Measurements from ENCODE around the gene TPH2. TPM values are rescaled to one million over a fixed set of nuclear protein-coding genes. Genes with fewer than 3 reads are reported as not detected.

The TPH2 gene
- total and polyA plus RNA-seq, 4 donors: not detected

- H3K36me3 ChIP-seq (ENCODE audit: control insufficient read depth in 4 of 4, insufficient read depth in 3 of 4, low read depth in 1 of 4, low read length in 3 of 4): no peaks in the 10 kb centered on the region
- no peaks in the 10 kb centered on the region for H3K9me3 ChIP-seq (ENCODE audit: control insufficient read depth in 4 of 4, low read length in 3 of 4)
- no peak overlapping the region for H3K9ac ChIP-seq (ENCODE audit: low read depth in 1 of 2, low read length in 2 of 2)
- H3K4me3 ChIP-seq (ENCODE audit: low read depth in 1 of 3, low read length in 3 of 3): no peak overlapping the region
- H3K27me3 ChIP-seq (ENCODE audit: control insufficient read depth in 4 of 4, insufficient read depth in 4 of 4, low read length in 3 of 4): no peaks in the 10 kb centered on the region
- WGBS: 65% methylated on average over 4 of the region's 4 CpGs
- no peak for DNase-seq (ENCODE audit: low spot score)
- no peak overlapping the region for H3K27ac ChIP-seq (ENCODE audit: low read depth in 1 of 2, low read length in 2 of 2)
- TF ChIP-seq RAD21 (IDR thresholded peaks at IDR 0.05) (no peak), RXRA (IDR thresholded peaks at IDR 0.05) (no peak), NR2F2 (IDR thresholded peaks at IDR 0.05) (no peak), FOXA2 (IDR thresholded peaks at IDR 0.05) (no peak), GABPA (IDR thresholded peaks at IDR 0.05 in 1 of 2, conservative IDR thresholded peaks at IDR 0.05 in 1 of 2) (no peak), JUND (IDR thresholded peaks at IDR 0.05) (no peak), HNF4G (IDR thresholded peaks at IDR 0.05) (no peak), HNF4A (conservative IDR thresholded peaks at IDR 0.05) (no peak), TAF1 (conservative IDR thresholded peaks at IDR 0.05) (no peak)
- TF ChIP-seq, protein P1, sequence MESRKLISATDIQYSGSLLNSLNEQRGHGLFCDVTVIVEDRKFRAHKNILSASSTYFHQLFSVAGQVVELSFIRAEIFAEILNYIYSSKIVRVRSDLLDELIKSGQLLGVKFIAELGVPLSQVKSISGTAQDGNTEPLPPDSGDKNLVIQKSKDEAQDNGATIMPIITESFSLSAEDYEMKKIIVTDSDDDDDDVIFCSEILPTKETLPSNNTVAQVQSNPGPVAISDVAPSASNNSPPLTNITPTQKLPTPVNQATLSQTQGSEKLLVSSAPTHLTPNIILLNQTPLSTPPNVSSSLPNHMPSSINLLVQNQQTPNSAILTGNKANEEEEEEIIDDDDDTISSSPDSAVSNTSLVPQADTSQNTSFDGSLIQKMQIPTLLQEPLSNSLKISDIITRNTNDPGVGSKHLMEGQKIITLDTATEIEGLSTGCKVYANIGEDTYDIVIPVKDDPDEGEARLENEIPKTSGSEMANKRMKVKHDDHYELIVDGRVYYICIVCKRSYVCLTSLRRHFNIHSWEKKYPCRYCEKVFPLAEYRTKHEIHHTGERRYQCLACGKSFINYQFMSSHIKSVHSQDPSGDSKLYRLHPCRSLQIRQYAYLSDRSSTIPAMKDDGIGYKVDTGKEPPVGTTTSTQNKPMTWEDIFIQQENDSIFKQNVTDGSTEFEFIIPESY (IDR thresholded peaks at IDR 0.05): no peak
- TF ChIP-seq, protein P2, sequence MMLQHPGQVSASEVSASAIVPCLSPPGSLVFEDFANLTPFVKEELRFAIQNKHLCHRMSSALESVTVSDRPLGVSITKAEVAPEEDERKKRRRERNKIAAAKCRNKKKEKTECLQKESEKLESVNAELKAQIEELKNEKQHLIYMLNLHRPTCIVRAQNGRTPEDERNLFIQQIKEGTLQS (IDR thresholded peaks at IDR 0.05): no peak
- TF ChIP-seq, protein P3, sequence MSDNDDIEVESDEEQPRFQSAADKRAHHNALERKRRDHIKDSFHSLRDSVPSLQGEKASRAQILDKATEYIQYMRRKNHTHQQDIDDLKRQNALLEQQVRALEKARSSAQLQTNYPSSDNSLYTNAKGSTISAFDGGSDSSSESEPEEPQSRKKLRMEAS (IDR thresholded peaks at IDR 0.05): no peak
- no peaks in the 10 kb centered on the region for H3K4me1 ChIP-seq (ENCODE audit: control insufficient read depth in 4 of 4, insufficient read depth in 4 of 4, low read length in 3 of 4)
Observed at GRCh38 chr12:72010356-72010755, 71.7 kb downstream of the TPH2 start.

- WGBS: 16% methylated on average over 1 of the region's 1 CpG
- no peak for TF ChIP-seq SP1 (IDR thresholded peaks at IDR 0.05)
- TF ChIP-seq HNF4G (IDR thresholded peaks at IDR 0.05): no peak
- TF ChIP-seq, protein P4, sequence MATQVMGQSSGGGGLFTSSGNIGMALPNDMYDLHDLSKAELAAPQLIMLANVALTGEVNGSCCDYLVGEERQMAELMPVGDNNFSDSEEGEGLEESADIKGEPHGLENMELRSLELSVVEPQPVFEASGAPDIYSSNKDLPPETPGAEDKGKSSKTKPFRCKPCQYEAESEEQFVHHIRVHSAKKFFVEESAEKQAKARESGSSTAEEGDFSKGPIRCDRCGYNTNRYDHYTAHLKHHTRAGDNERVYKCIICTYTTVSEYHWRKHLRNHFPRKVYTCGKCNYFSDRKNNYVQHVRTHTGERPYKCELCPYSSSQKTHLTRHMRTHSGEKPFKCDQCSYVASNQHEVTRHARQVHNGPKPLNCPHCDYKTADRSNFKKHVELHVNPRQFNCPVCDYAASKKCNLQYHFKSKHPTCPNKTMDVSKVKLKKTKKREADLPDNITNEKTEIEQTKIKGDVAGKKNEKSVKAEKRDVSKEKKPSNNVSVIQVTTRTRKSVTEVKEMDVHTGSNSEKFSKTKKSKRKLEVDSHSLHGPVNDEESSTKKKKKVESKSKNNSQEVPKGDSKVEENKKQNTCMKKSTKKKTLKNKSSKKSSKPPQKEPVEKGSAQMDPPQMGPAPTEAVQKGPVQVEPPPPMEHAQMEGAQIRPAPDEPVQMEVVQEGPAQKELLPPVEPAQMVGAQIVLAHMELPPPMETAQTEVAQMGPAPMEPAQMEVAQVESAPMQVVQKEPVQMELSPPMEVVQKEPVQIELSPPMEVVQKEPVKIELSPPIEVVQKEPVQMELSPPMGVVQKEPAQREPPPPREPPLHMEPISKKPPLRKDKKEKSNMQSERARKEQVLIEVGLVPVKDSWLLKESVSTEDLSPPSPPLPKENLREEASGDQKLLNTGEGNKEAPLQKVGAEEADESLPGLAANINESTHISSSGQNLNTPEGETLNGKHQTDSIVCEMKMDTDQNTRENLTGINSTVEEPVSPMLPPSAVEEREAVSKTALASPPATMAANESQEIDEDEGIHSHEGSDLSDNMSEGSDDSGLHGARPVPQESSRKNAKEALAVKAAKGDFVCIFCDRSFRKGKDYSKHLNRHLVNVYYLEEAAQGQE (IDR thresholded peaks at IDR 0.05): no peak
- no peak for TF ChIP-seq FOXA2 (IDR thresholded peaks at IDR 0.05)
- TF ChIP-seq, protein P1 (IDR thresholded peaks at IDR 0.05): no peak
- TF ChIP-seq RAD21 (IDR thresholded peaks at IDR 0.05): no peak
- TF ChIP-seq JUND (IDR thresholded peaks at IDR 0.05): no peak
- TF ChIP-seq TAF1 (conservative IDR thresholded peaks at IDR 0.05): no peak
- TF ChIP-seq RXRA (IDR thresholded peaks at IDR 0.05): no peak
- TF ChIP-seq GABPA (IDR thresholded peaks at IDR 0.05 in 1 of 2, conservative IDR thresholded peaks at IDR 0.05 in 1 of 2): no peak
- no peak for TF ChIP-seq YY1 (IDR thresholded peaks at IDR 0.05)
- TF ChIP-seq EGR1 (IDR thresholded peaks at IDR 0.05; ENCODE audit: low read depth in 2 of 2): no peak
- no peak for TF ChIP-seq FOXA1 (IDR thresholded peaks at IDR 0.05)
- TF ChIP-seq, protein P2 (IDR thresholded peaks at IDR 0.05): no peak
- TF ChIP-seq NR2F2 (IDR thresholded peaks at IDR 0.05): no peak
- TF ChIP-seq, protein P3 (IDR thresholded peaks at IDR 0.05): no peak
- no peak for TF ChIP-seq HNF4A (conservative IDR thresholded peaks at IDR 0.05)
- TF ChIP-seq, protein P5, sequence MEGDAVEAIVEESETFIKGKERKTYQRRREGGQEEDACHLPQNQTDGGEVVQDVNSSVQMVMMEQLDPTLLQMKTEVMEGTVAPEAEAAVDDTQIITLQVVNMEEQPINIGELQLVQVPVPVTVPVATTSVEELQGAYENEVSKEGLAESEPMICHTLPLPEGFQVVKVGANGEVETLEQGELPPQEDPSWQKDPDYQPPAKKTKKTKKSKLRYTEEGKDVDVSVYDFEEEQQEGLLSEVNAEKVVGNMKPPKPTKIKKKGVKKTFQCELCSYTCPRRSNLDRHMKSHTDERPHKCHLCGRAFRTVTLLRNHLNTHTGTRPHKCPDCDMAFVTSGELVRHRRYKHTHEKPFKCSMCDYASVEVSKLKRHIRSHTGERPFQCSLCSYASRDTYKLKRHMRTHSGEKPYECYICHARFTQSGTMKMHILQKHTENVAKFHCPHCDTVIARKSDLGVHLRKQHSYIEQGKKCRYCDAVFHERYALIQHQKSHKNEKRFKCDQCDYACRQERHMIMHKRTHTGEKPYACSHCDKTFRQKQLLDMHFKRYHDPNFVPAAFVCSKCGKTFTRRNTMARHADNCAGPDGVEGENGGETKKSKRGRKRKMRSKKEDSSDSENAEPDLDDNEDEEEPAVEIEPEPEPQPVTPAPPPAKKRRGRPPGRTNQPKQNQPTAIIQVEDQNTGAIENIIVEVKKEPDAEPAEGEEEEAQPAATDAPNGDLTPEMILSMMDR (IDR thresholded peaks at IDR 0.05; ENCODE audit: low read depth, low read length, missing input control): no peak
- Histone ChIP-seq H3K9me3 (ENCODE audit: control insufficient read depth in 4 of 4, low read length in 3 of 4) (no peaks in the 10 kb centered on the region), H3K4me1 (ENCODE audit: control insufficient read depth in 4 of 4, insufficient read depth in 4 of 4, low read length in 3 of 4) (no peaks in the 10 kb centered on the region), H3K4me3 (ENCODE audit: low read depth in 1 of 3, low read length in 3 of 3) (no peak overlapping the region), H3K27ac (ENCODE audit: low read depth in 1 of 2, low read length in 2 of 2) (no peak overlapping the region), H3K36me3 (ENCODE audit: control insufficient read depth in 4 of 4, insufficient read depth in 3 of 4, low read depth in 1 of 4, low read length in 3 of 4) (no peaks in the 10 kb centered on the region), H3K27me3 (ENCODE audit: control insufficient read depth in 4 of 4, insufficient read depth in 4 of 4, low read length in 3 of 4) (no peaks in the 10 kb centered on the region), H3K9ac (ENCODE audit: low read depth in 1 of 2, low read length in 2 of 2) (no peak overlapping the region)
- no peak for DNase-seq (ENCODE audit: low spot score)
Observed at GRCh38 chr12:72011374-72011773, 72.7 kb downstream of the TPH2 start.

All from liver (tissue), 9 donors.